Panc1 (cell line): ENCODE data around the gene PPP1R9A.

Experiments used
- POLR2AphosphoS5 ChIP-seq: IDR thresholded peaks from 2 replicates; pipeline ENCODE4 v1.6.1; 2012; ENCODE audit warnings: mild to moderate bottlenecking, low read depth, low read length, moderate library complexity
- SIN3A ChIP-seq: IDR thresholded peaks from 2 replicates; pipeline ENCODE4 v1.6.1; 2012; ENCODE audit warnings: low read depth, mild to moderate bottlenecking, low read length, moderate library complexity, borderline replicate concordance; ENCODE audit not compliant: insufficient read depth
- TF ChIP-seq, protein P1 (sequence below): fragments of 450-650 bp; IDR thresholded peaks from 2 replicates; pipeline ENCODE4 v1.5.1; 2017; ENCODE audit warnings: mild to moderate bottlenecking
- TF ChIP-seq, protein P2 (sequence below), 2 experiments: IDR thresholded peaks; 2 replicates each; pipeline ENCODE4 v1.6.1; 2011 to 2012; ENCODE audit warnings: low read depth in 2 of 2, control low read depth in 1 of 2, low read length in 1 of 2, mild to moderate bottlenecking in 1 of 2, moderate library complexity in 1 of 2; ENCODE audit not compliant: insufficient read depth in 1 of 2

DNA sequence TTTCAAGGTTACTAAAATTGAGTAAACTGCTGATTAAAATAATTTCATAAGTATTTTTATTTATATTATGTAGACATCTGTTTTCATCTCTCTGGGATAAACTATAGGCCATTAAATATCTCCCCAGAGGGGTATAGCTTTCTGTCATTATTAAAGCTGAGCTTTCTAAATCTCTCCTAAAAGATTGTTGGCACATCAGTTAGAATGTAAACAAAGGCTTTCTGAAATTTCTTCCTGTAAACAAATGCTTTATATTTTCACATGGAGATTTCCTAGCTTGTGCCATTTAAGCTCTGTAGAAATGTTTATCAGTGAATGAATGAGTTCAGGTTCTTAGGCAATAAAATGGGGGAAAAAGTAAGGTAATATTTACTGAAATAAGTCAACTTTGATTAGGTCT, 35.7 kb downstream of the PPP1R9A start:
- TF ChIP-seq, protein P1, sequence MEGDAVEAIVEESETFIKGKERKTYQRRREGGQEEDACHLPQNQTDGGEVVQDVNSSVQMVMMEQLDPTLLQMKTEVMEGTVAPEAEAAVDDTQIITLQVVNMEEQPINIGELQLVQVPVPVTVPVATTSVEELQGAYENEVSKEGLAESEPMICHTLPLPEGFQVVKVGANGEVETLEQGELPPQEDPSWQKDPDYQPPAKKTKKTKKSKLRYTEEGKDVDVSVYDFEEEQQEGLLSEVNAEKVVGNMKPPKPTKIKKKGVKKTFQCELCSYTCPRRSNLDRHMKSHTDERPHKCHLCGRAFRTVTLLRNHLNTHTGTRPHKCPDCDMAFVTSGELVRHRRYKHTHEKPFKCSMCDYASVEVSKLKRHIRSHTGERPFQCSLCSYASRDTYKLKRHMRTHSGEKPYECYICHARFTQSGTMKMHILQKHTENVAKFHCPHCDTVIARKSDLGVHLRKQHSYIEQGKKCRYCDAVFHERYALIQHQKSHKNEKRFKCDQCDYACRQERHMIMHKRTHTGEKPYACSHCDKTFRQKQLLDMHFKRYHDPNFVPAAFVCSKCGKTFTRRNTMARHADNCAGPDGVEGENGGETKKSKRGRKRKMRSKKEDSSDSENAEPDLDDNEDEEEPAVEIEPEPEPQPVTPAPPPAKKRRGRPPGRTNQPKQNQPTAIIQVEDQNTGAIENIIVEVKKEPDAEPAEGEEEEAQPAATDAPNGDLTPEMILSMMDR, result no peak
- TF ChIP-seq, protein P2, sequence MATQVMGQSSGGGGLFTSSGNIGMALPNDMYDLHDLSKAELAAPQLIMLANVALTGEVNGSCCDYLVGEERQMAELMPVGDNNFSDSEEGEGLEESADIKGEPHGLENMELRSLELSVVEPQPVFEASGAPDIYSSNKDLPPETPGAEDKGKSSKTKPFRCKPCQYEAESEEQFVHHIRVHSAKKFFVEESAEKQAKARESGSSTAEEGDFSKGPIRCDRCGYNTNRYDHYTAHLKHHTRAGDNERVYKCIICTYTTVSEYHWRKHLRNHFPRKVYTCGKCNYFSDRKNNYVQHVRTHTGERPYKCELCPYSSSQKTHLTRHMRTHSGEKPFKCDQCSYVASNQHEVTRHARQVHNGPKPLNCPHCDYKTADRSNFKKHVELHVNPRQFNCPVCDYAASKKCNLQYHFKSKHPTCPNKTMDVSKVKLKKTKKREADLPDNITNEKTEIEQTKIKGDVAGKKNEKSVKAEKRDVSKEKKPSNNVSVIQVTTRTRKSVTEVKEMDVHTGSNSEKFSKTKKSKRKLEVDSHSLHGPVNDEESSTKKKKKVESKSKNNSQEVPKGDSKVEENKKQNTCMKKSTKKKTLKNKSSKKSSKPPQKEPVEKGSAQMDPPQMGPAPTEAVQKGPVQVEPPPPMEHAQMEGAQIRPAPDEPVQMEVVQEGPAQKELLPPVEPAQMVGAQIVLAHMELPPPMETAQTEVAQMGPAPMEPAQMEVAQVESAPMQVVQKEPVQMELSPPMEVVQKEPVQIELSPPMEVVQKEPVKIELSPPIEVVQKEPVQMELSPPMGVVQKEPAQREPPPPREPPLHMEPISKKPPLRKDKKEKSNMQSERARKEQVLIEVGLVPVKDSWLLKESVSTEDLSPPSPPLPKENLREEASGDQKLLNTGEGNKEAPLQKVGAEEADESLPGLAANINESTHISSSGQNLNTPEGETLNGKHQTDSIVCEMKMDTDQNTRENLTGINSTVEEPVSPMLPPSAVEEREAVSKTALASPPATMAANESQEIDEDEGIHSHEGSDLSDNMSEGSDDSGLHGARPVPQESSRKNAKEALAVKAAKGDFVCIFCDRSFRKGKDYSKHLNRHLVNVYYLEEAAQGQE (IDR thresholded peaks at IDR 0.05; ENCODE audit: insufficient read depth in 1 of 2, low read depth in 2 of 2, low read length in 1 of 2), result no peak
- TF ChIP-seq SIN3A (no peak), POLR2AphosphoS5 (no peak)
